ENCODE results near the gene STT3B. TPM values are rescaled to one million over a fixed set of nuclear protein-coding genes. Genes with fewer than 3 reads are reported as not detected.
A peak's percentile ranks its signal among the peaks of the same experiment; 100 is the strongest.
"Not testable (repeated sequence)": the region's sequence is repeated elsewhere in the genome, so short reads cannot be mapped to it uniquely, and the experiment has no call there.

STT3B gene
- total RNA-seq = 214 TPM

GRCh38 chr3:31532587-31533168 is at the start of gene STT3B:
STT3B (plus strand) TSS chr3:31532925; CDS start chr3:31532999, 74 bp downstream.
- DNase-seq = peak; percentile 93

GRCh38 chr3:31483776-31484175 is 48.9 kb upstream of the STT3B start:
- DNase-seq = no peak

GRCh38 chr3:31485196-31485595 is 47.5 kb upstream of the STT3B start:
- no peak for DNase-seq

GRCh38 chr3:31486865-31487533 is 45.7 kb upstream of the STT3B start:
- DNase-seq = no peak

- no peak for DNase-seq
Measured at GRCh38 chr3:31488475-31489017, 44.2 kb upstream of the STT3B start.

- DNase-seq = no peak
Measured at GRCh38 chr3:31490502-31490901, 42.2 kb upstream of the STT3B start.

GRCh38 chr3:31491660-31492059 is 41.1 kb upstream of the STT3B start:
- no peak for DNase-seq

- no peak for DNase-seq
Measured at GRCh38 chr3:31493149-31493548, 39.6 kb upstream of the STT3B start.

GRCh38 chr3:31495971-31496665 is 36.6 kb upstream of the STT3B start:
- no peak for DNase-seq

- DNase-seq = no peak
Measured at GRCh38 chr3:31498791-31499190, 33.9 kb upstream of the STT3B start.

- no peak for DNase-seq
Measured at GRCh38 chr3:31499281-31499680, 33.4 kb upstream of the STT3B start.

- no peak for DNase-seq
Measured at GRCh38 chr3:31502803-31503221, 29.9 kb upstream of the STT3B start.

- no peak for DNase-seq
Measured at GRCh38 chr3:31503456-31503855, 29.3 kb upstream of the STT3B start.

GRCh38 chr3:31504230-31504629 is 28.5 kb upstream of the STT3B start:
- DNase-seq = no peak

GRCh38 chr3:31505371-31506048 is 27.2 kb upstream of the STT3B start:
- no peak for DNase-seq

GRCh38 chr3:31506515-31506914 is 26.2 kb upstream of the STT3B start:
- DNase-seq = not testable (repeated sequence)

- no peak for DNase-seq
Measured at GRCh38 chr3:31508452-31509146, 24.1 kb upstream of the STT3B start.

GRCh38 chr3:31509147-31509728 is 23.5 kb upstream of the STT3B start:
- DNase-seq = no peak

- no peak for DNase-seq
Measured at GRCh38 chr3:31514570-31514969, 18.2 kb upstream of the STT3B start.

GRCh38 chr3:31515486-31516284 is 17.0 kb upstream of the STT3B start:
- DNase-seq = no peak

- DNase-seq = no peak
Measured at GRCh38 chr3:31516757-31517156, 16.0 kb upstream of the STT3B start.
